GM21367 (cell line): ENCODE results near the gene GPBAR1.

Experiments
- ATAC-seq: cut with Tn5 transposase; IDR thresholded peaks from one replicate; pipeline ENCODE4 v1.9.1; 2021; ENCODE audit not compliant: unreplicated experiment

The GPBAR1 gene, protein sequence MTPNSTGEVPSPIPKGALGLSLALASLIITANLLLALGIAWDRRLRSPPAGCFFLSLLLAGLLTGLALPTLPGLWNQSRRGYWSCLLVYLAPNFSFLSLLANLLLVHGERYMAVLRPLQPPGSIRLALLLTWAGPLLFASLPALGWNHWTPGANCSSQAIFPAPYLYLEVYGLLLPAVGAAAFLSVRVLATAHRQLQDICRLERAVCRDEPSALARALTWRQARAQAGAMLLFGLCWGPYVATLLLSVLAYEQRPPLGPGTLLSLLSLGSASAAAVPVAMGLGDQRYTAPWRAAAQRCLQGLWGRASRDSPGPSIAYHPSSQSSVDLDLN

GRCh38 chr2:218260742-218261422 is at the start of gene GPBAR1:
Gene GPBAR1, plus strand, starts transcription at chr2:218261015. Its CDS starts 1,710 bp downstream, at chr2:218262725.
- ATAC-seq = no peak

GRCh38 chr2:218214116-218214515 is 46.7 kb upstream of the GPBAR1 start:
- no peak for ATAC-seq

GRCh38 chr2:218216336-218216673 is 44.5 kb upstream of the GPBAR1 start:
- no peak for ATAC-seq

GRCh38 chr2:218216674-218217359 is 44.0 kb upstream of the GPBAR1 start, which contains the start of gene ARPC2:
Gene ARPC2, plus strand, starts transcription at chr2:218217189. Its CDS starts 282 bp downstream, at chr2:218217471.
- peak; percentile 52 for ATAC-seq

GRCh38 chr2:218217360-218218267 is 43.2 kb upstream of the GPBAR1 start:
- ATAC-seq = peak; percentile 29

DNA sequence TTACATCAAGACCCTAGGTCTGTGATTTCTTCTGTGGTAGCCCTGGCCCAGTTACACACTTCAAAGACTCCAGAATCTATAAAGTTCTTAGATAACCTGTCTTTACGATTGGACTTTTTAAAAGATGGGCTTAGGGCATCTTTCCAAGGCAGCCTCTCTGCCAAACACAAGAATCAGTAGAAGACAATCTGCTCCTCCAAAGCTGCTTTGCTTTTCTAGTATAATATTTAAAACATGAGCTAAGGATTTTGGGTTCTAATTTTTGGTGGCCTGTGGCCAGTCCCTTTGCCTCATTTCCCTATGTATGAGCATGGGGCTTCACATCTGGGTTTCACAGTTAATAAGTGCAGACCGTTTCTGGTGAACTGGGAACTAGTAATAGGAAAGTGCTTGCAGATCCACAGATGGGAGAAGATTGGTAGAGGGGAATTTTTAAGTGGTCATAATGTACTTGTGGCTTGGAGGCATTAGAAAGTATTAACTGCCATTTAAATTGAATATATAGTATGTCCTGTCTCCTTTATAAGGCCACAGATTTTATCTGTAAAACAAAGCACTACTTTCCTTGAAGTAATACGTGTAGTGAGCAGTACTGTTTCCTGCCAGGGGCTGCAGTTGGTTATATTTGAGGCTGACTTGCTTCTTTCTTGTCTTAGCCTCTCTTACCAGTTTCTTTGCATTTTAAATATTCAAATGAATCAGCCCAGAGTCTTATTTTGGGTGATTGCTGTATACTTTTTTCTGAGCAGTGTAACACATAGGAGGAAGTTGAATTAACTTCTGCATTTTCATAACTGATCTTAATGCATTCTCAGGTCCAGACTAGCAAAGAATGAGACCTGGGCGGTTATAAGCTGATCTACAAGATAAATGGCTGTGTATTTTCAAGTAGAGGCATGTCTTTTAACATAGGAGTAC is 42.3 kb upstream of the GPBAR1 start:
- ATAC-seq = peak; percentile 43

DNA sequence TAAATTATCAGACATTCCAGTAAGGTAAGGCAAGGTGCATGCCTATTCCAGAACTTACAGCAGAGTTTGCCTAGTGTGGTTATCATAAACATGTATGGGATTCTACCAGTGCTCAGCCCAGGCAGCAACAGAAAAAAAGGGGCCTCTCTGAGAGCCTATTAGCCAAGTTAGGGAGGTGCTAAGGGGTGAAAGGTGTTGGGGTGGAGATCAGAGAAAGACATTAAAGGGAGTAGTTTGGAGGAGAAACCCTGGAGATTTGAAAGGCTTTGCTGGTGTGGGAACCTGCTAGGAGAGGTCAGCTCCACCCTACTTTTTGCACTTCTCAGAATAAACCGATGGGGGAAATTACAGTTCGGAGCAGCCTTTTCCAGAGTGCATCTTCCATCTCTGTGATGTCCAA is 40.9 kb upstream of the GPBAR1 start:
- ATAC-seq = no peak

DNA sequence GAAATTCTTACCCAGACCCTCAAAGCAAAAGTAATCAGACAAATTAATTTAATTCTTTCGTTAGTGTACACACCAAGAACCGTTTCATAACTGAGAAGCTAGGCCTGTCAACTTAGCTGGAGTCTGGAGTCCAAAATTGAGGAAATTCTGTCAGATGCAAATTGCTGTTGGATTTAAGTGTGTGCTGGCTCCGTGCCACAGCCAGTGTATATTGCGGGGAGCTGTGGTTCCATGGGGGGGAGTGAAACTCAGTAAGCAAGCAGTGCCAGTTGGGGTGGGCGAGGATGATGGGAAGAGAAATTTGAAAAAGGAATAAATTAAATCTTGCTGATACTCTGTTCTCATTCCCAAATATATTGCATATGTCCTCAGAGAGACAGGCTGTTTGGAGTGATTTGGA is 39.8 kb upstream of the GPBAR1 start:
- ATAC-seq = no peak

DNA sequence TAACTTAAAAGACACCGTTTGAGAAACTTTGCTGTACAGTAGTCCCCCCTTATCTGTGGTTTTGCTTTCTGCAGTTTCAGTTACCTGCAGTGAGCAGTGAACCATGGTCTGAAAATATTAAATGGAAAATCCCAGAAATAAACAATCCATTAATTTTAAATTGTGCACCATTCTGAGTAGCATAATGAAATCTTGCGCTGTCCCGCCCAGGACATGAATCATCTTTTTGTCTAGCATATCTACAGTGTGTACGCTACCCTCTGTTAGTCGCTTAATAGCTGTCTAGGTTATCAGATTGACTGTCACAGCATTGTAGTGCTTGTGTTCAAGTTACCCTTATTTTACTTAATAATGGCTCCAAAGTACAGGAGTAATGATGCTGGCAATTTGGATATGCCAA is 37.8 kb upstream of the GPBAR1 start:
- ATAC-seq = no peak

GRCh38 chr2:218224186-218224585 is 36.6 kb upstream of the GPBAR1 start:
- ATAC-seq = no peak

DNA sequence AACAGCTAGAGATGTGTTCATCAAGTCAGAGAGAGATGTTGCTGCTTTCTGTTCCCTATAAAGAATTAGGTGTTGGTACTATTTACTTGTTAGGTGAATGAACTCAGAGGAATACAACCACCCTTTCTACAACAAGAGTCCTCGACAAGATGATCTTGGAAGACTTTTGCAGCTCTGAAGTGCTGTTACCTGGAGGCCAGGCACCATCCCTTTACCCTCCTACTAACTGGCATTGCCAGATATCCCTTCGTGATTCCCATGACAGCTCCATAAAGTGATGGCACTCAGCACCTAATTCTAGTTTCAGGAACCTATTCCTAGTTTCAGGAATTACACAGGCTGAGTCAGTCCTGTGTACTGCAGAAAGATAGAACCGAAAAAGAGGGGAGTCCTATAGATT is 33.9 kb upstream of the GPBAR1 start:
- ATAC-seq = no peak

DNA sequence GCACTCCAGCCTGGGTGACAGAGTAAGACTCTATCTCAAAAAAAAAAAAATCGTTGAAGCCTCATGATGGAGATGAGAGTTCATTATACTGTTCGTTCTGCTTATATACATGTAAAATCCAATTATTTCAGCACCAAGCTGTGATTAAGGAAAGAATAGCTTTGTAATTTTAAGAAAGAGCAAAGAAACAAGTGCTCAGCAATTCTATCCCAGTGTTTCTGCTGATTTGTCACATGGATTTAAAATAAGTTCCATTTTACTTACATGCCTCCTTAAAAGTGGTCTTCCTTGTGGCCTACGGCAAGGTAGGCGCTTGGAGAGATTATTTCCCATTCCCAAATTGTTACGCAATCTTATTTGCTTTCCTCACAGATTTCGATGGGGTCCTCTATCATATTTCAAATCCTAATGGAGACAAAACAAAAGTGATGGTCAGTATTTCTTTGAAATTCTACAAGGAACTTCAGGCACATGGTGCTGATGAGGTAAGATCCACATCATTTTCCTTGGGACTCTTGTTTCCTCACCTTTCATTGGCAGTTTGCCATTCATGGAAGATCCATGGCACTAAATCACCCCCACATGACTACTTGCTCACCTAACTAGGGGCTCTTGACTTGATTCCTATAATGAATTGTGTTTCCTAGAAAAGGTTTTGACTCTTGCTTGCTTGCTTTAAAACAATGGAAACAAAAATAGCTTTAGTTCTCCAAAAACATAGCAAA is 32.3 kb upstream of the GPBAR1 start:
- ATAC-seq = no peak

DNA sequence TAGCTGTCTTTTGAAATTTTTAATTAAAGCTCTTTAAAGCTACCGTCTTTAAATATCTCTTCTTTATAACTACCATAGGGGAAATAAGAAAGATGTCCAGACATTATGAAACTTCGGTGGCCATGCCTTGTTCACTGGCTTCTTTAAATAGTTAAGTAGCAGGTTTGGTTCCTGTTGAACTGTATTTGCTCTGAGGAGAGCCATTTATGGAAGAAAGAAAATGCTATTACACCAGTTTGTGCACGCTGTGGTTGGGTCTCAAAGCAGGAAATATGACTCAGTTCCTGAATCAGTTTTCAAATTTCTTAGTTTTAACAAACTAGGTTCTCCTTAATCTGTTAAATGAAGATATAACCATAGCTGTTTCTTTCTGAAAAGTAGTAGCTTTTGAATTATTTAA is 31.6 kb upstream of the GPBAR1 start:
- peak; percentile 87 for ATAC-seq

- no peak for ATAC-seq
Observed at GRCh38 chr2:218229851-218230250, 31.0 kb upstream of the GPBAR1 start.

DNA sequence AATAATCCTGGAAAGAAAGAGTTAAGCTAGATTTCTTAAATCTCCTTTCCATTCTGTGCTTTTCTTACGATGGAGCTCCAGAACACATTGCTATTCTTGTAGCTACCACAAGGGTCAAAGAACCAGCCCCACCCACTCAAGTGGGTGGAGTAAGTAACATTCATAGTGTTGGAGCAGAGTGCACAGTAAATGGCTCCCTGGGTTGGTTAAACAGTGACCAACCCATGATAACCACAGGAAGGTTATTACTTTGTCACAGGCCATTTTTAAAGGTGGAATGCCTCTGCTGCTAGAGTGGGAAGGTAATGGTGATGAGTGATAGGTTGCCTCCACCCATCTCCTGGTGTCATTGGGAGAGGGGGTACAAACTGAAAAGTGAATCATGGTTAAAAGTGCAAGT is 29.9 kb upstream of the GPBAR1 start:
- ATAC-seq = peak; percentile 41

DNA sequence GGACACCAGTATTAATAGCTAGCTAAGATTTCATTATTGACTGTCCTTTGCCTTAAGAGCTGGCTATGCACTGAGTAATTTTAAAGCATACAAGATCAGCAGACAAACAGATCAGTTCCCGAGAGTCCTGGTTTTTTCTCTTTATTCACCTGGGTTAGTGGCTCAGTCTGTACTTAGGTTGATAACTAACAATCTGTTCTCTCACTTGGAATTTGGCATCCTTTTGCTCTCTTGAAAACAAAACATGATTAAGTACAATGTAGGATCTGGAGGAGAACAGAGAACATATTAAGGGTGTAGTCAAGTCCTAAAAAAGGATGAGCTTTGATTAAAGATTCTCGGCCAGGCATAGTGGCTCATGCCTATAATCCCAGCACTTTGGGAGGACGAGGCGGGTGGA is 27.3 kb upstream of the GPBAR1 start:
- ATAC-seq = no peak

GRCh38 chr2:218234521-218234920 is 26.3 kb upstream of the GPBAR1 start:
- no peak for ATAC-seq

DNA sequence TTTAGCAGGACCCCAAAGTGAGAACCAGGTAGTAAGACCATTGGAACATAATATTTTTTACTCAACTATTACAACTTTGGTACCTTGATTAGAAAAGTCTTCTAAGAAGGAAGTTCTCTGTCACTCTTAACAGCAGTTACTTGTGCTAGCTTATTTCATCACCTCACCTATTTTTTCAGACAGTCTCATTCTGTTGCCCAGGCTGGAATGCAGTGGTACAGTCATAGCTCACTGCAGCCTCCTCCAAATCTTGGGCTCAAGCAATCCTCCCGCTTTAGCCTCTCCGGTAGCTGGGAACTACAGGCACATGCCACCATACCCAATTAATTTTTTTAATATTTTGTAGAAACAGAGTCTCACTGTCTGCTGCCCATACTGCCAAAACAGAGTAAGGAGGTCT is 25.8 kb upstream of the GPBAR1 start:
- ATAC-seq = no peak

- ATAC-seq = no peak
Observed at GRCh38 chr2:218236829-218237228, 24.0 kb upstream of the GPBAR1 start.
